Measurements from ENCODE around the gene SH3BP4. TPM values are rescaled to one million over a fixed set of nuclear protein-coding genes. Genes with fewer than 3 reads are reported as not detected.
A peak's percentile ranks its signal among the peaks of the same experiment; 100 is the strongest.

The SH3BP4 gene
- total RNA-seq, 4 donors from 2014 or later = 29.1 to 57.8 (median 42.6) TPM

GRCh38 chr2:234935311-234935710 lies 16.5 kb upstream of the SH3BP4 start:
- H3K4me3 ChIP-seq (ENCODE audit: low read depth, poor library complexity, severe bottlenecking) = no peak overlapping the region
- 84% methylated on average over 5 of the region's 5 CpGs for WGBS, 2 donors
- intact Hi-C loops (cut with DNase I; ENCODE audit: low total_unique reads) = no loop called here
- DNase-seq (ENCODE audit: low spot score in 2 of 2) = peak in 1 of 2 donors; percentile 80
- no peak for TF ChIP-seq POLR2A (IDR thresholded peaks at IDR 0.05)
- TF ChIP-seq, protein P1, sequence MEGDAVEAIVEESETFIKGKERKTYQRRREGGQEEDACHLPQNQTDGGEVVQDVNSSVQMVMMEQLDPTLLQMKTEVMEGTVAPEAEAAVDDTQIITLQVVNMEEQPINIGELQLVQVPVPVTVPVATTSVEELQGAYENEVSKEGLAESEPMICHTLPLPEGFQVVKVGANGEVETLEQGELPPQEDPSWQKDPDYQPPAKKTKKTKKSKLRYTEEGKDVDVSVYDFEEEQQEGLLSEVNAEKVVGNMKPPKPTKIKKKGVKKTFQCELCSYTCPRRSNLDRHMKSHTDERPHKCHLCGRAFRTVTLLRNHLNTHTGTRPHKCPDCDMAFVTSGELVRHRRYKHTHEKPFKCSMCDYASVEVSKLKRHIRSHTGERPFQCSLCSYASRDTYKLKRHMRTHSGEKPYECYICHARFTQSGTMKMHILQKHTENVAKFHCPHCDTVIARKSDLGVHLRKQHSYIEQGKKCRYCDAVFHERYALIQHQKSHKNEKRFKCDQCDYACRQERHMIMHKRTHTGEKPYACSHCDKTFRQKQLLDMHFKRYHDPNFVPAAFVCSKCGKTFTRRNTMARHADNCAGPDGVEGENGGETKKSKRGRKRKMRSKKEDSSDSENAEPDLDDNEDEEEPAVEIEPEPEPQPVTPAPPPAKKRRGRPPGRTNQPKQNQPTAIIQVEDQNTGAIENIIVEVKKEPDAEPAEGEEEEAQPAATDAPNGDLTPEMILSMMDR (IDR thresholded peaks at IDR 0.05) = no peak

- WGBS, 2 donors = 71 to 86% methylated on average over 4 of the region's 4 CpGs
- no peak for DNase-seq (ENCODE audit: low spot score in 2 of 2)
- no peak overlapping the region for H3K4me3 ChIP-seq (ENCODE audit: low read depth, poor library complexity, severe bottlenecking)
- no peak for TF ChIP-seq POLR2A (IDR thresholded peaks at IDR 0.05)
- TF ChIP-seq, protein P1 (IDR thresholded peaks at IDR 0.05) = no peak
- intact Hi-C loops (cut with DNase I; ENCODE audit: low total_unique reads) = no loop called here
Observed at GRCh38 chr2:234939576-234939975, 12.2 kb upstream of the SH3BP4 start.

DNA sequence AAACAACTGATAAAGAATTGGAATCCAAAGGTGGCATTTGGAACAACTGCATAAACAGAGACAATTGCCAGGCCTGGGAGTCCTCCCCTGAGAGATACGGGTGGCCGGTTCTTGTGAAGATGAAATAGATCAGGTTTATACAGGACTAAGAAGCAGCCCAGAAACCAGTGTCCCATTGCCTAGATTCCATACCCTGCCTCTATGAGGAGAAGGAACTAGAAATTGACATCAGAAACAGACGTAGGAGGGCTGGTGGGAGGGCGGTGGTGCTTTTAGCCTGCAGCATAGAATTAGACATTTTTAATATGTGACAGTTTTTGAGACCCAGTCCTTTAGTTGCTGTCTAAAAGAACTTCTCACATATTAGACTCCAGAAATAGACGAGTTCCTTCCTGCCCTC lies 11.8 kb upstream of the SH3BP4 start:
- WGBS, 2 donors = 83 to 89% methylated on average over 5 of the region's 5 CpGs
- no peak for DNase-seq (ENCODE audit: low spot score in 2 of 2)
- intact Hi-C loops (cut with DNase I; ENCODE audit: low total_unique reads) = no loop called here
- no peak overlapping the region for H3K4me3 ChIP-seq (ENCODE audit: low read depth, poor library complexity, severe bottlenecking)
- TF ChIP-seq POLR2A (IDR thresholded peaks at IDR 0.05) = no peak
- TF ChIP-seq, protein P1 (IDR thresholded peaks at IDR 0.05) = no peak

- WGBS, 2 donors = 92 to 95% methylated on average over 4 to 7 of the region's 7 CpGs
- TF ChIP-seq POLR2A (IDR thresholded peaks at IDR 0.05) = no peak
- TF ChIP-seq, protein P1 (IDR thresholded peaks at IDR 0.05) = no peak
- intact Hi-C loops (cut with DNase I; ENCODE audit: low total_unique reads) = no loop called here
- no peak overlapping the region for H3K4me3 ChIP-seq (ENCODE audit: low read depth, poor library complexity, severe bottlenecking)
- no peak for DNase-seq (ENCODE audit: low spot score in 2 of 2)
Observed at GRCh38 chr2:234940527-234940926, 11.3 kb upstream of the SH3BP4 start.

DNA sequence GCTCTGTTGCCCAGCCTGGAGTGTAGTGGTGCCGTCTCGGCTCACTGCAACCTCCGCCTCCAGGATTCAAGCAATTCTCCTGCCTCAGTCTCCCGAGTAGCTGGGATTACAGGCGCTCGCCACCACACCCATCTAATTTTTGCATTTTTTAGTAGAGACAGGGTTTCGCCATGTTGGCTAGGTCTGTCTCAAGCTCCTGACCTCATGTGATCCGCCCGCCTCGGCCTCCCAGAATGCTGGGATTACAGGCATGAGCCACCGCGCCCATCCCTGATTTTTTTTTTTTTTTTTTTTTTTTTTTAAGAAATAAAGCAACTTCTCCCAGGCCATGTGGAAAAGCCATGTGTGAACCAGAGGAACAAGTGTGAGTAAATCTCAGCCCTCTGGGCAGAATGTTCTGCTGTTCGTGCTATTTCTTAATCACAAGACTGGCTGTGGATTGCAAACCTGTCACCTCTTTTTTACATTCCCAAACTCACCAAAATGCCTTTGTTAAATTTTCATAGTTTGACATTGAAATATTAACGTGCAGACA lies 6.4 kb upstream of the SH3BP4 start:
- DNase-seq (ENCODE audit: low spot score in 2 of 2) = peak in 1 of 2 donors; percentile 34
- TF ChIP-seq POLR2A (IDR thresholded peaks at IDR 0.05) = no peak
- TF ChIP-seq, protein P1 (IDR thresholded peaks at IDR 0.05) = no peak
- intact Hi-C loops (cut with DNase I; ENCODE audit: low total_unique reads) = no loop called here
- H3K4me3 ChIP-seq (ENCODE audit: low read depth, poor library complexity, severe bottlenecking) = no peak overlapping the region
- WGBS, 2 donors = 83% methylated on average over 14 of the region's 14 CpGs

DNA sequence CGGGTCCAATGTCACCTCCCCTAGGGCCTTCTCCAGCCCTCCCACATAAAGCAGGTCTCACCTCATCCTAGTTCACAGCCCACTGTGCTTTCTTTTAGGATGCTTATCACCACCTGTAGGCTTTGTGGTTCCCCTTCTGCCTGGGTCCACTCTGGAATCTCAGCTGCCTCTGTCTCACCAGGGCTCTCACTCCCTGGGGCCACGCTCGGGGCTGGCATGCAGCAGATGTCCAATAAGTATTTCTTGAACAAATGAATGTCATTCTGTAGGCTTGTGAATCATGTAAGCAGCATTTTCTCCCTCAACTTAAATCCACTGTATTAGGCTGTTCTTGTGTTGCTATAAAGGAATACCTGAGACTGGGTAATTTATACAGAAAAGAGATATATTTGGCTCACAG lies 4.3 kb upstream of the SH3BP4 start:
- intact Hi-C loops (cut with DNase I; ENCODE audit: low total_unique reads) = no loop called here
- TF ChIP-seq, protein P1 (IDR thresholded peaks at IDR 0.05) = no peak
- TF ChIP-seq POLR2A (IDR thresholded peaks at IDR 0.05) = no peak
- DNase-seq (ENCODE audit: low spot score in 2 of 2) = no peak

More for the DNA sequence above, 4.3 kb upstream of the SH3BP4 start:
- no peak overlapping the region for H3K4me3 ChIP-seq (ENCODE audit: low read depth, poor library complexity, severe bottlenecking)
- WGBS, 2 donors = 91 to 95% methylated on average over 3 of the region's 3 CpGs
